Common myeloid progenitor, CD34-positive (primary cell): ENCODE results near the gene PHF12.

ENCODE experiments used
- CTCF ChIA-PET: fragments of 350-600 bp; sonication (Branson Sonifier 250); formaldehyde crosslinking; loops from one replicate; lab custom pipeline; 2021; ENCODE audit warnings: antibody characterized with exemption; lab: Charles Lee
- POLR2A ChIA-PET: fragments of 350-600 bp; sonication (Branson Sonifier 250); formaldehyde crosslinking; loops from one replicate; lab custom pipeline; 2021; ENCODE audit warnings: antibody characterized with exemption; lab: Charles Lee
- DNase-seq, 3 donors: peaks; one replicate each; pipeline versions ENCODE4 v3.0.0 to v3.0.0-alpha.2; 2013
- H3K27ac ChIP-seq, 2 experiments: 1 replicate in 1 of 2; 2 replicates in 1 of 2; pipeline ENCODE4 v1.7.0; 2013; ENCODE audit warnings: inconsistent platforms in 2 of 2, low read length in 2 of 2, mild to moderate bottlenecking in 2 of 2, low read depth in 1 of 2, moderate library complexity in 1 of 2; ENCODE audit not compliant: severe bottlenecking in 2 of 2, insufficient read depth in 1 of 2, poor library complexity in 1 of 2
- H3K27me3 ChIP-seq, 5 experiments: replicated peaks in 2 of 5; 1 replicate in 3 of 5; 2 replicates in 2 of 5; pipeline versions ENCODE4 v1.6.1 to v1.7.0; 2013; ENCODE audit warnings: low read length in 4 of 5, mild to moderate bottlenecking in 2 of 5, moderate library complexity in 2 of 5, inconsistent platforms in 1 of 5; ENCODE audit not compliant: insufficient read depth in 5 of 5, control insufficient read depth in 4 of 5
- H3K36me3 ChIP-seq, 4 experiments: 1 replicate in 2 of 4; 2 replicates in 2 of 4; pipeline versions ENCODE4 v1.6.1 to v1.7.0; 2013; ENCODE audit warnings: low read length in 3 of 4, control low read depth in 1 of 4, mild to moderate bottlenecking in 1 of 4; ENCODE audit not compliant: control insufficient read depth in 4 of 4, insufficient read depth in 4 of 4
- H3K4me1 ChIP-seq, 4 experiments: 1 replicate in 3 of 4; 2 replicates in 1 of 4; pipeline versions ENCODE4 v1.6.1 to v1.7.1; 2013; ENCODE audit warnings: low read length in 3 of 4, mild to moderate bottlenecking in 3 of 4, control low read depth in 1 of 4, inconsistent platforms in 1 of 4, moderate library complexity in 1 of 4; ENCODE audit not compliant: control insufficient read depth in 4 of 4, insufficient read depth in 4 of 4; ENCODE audit errors: control extremely low read depth in 1 of 4
- H3K4me3 ChIP-seq, 7 experiments: 1 replicate in 4 of 7; 2 replicates in 3 of 7; pipeline versions ENCODE4 v1.5.1 to v1.7.0; 2013; ENCODE audit warnings: mild to moderate bottlenecking in 7 of 7, low read length in 6 of 7, moderate library complexity in 6 of 7, inconsistent platforms in 2 of 7, low read depth in 2 of 7, control low read depth in 1 of 7; ENCODE audit not compliant: insufficient read depth in 4 of 7, control insufficient read depth in 1 of 7; ENCODE audit errors: extremely low read depth in 1 of 7
- H3K9me3 ChIP-seq, 5 experiments: 1 replicate in 4 of 5; 2 replicates in 1 of 5; pipeline versions ENCODE4 v1.6.1 to v1.7.1; 2013; ENCODE audit warnings: low read length in 4 of 5, mild to moderate bottlenecking in 2 of 5, inconsistent platforms in 1 of 5, low read depth in 1 of 5, moderate library complexity in 1 of 5; ENCODE audit not compliant: control insufficient read depth in 4 of 5, insufficient read depth in 2 of 5; ENCODE audit errors: control extremely low read depth in 1 of 5
- WGBS: methylation state at CpG from one replicate; pipeline ENCODE4 v1.1.5; 2013; ENCODE audit not compliant: insufficient coverage; 5-methylcytosine and 5-hydroxymethylcytosine counted together

Gene PHF12

GRCh38 chr17:28975646-28976045 lies 24.3 kb upstream of the PHF12 start:
- CTCF ChIA-PET: interaction anchor here (0.8 to 1.1 kb wide), 2 partner anchors 10 to 144 kb away, joined by 3 to 7 read pairs; no protein-coding TSS in a partner anchor
- POLR2A ChIA-PET: no interaction called here
- H3K4me3 ChIP-seq: no peak overlapping the region
- H3K4me1 ChIP-seq: no peaks in the 10 kb centered on the region
- WGBS: 90% methylated on average over 5 of the region's 5 CpGs
- H3K36me3 ChIP-seq: no peaks in the 10 kb centered on the region
- peaks cover 0 to 5% (median 0%) of the 10 kb centered on the region in 5 experiments for H3K27me3 ChIP-seq
- DNase-seq: no peak
- H3K9me3 ChIP-seq: no peaks in the 10 kb centered on the region
- no peak overlapping the region for H3K27ac ChIP-seq

GRCh38 chr17:28975031-28975430 lies 23.7 kb upstream of the PHF12 start:
- WGBS: 90% methylated on average over 2 of the region's 2 CpGs
- no peaks in the 10 kb centered on the region for H3K9me3 ChIP-seq
- H3K4me1 ChIP-seq: no peaks in the 10 kb centered on the region
- H3K27me3 ChIP-seq: peaks cover 0 to 5% (median 0%) of the 10 kb centered on the region in 5 experiments
- ChIA-PET CTCF (interaction anchor here (0.8 to 1.1 kb wide), 2 partner anchors 10 to 145 kb away, joined by 3 to 7 read pairs; no protein-coding TSS in a partner anchor), POLR2A (no interaction called here)
- DNase-seq: no peak
- no peaks in the 10 kb centered on the region for H3K36me3 ChIP-seq
- no peak overlapping the region for H3K27ac ChIP-seq
- no peak overlapping the region for H3K4me3 ChIP-seq

- Histone ChIP-seq H3K27me3 (peaks cover 0 to 5% (median 0%) of the 10 kb centered on the region in 5 experiments), H3K9me3 (no peaks in the 10 kb centered on the region), H3K4me1 (no peaks in the 10 kb centered on the region), H3K27ac (no peak overlapping the region), H3K4me3 (no peak overlapping the region), H3K36me3 (no peaks in the 10 kb centered on the region)
- POLR2A ChIA-PET: no interaction called here
- 89% methylated on average over 4 of the region's 4 CpGs for WGBS
- CTCF ChIA-PET: interaction anchor here (0.7 to 2.0 kb wide), 4 partner anchors 10 to 142 kb away, joined by 3 to 16 read pairs (median 4); no protein-coding TSS in a partner anchor
- no peak for DNase-seq
Measured at GRCh38 chr17:28974451-28974850, 23.1 kb upstream of the PHF12 start.

- WGBS: 100% methylated on average over 2 of the region's 2 CpGs
- POLR2A ChIA-PET: interaction anchor here (1.0 kb wide), 1 partner anchor 12 kb away, joined by 3 read pairs; no protein-coding TSS in a partner anchor
- H3K36me3 ChIP-seq: no peaks in the 10 kb centered on the region
- no peak overlapping the region for H3K27ac ChIP-seq
- CTCF ChIA-PET: interaction anchor here (0.7 to 2.0 kb wide), 9 partner anchors 9 to 151 kb away, joined by 3 to 16 read pairs (median 3); no protein-coding TSS in a partner anchor
- peaks cover 0 to 7% (median 0%) of the 10 kb centered on the region in 5 experiments for H3K27me3 ChIP-seq
- no peaks in the 10 kb centered on the region for H3K9me3 ChIP-seq
- no peak for DNase-seq
- H3K4me1 ChIP-seq: no peaks in the 10 kb centered on the region
- H3K4me3 ChIP-seq: no peak overlapping the region
Measured at GRCh38 chr17:28973425-28973824, 22.1 kb upstream of the PHF12 start.

GRCh38 chr17:28972437-28972836 lies 21.1 kb upstream of the PHF12 start:
- Histone ChIP-seq H3K4me1 (peaks cover 0 to 1% (median 0%) of the 10 kb centered on the region in 4 experiments), H3K9me3 (no peaks in the 10 kb centered on the region), H3K27me3 (peaks cover 0 to 5% (median 0%) of the 10 kb centered on the region in 5 experiments), H3K4me3 (no peak overlapping the region), H3K27ac (no peak overlapping the region), H3K36me3 (no peaks in the 10 kb centered on the region)
- ChIA-PET POLR2A (no interaction called here), CTCF (interaction anchor here (1.0 to 1.6 kb wide), 5 partner anchors 9 to 152 kb away, joined by 3 to 4 read pairs (median 3); no protein-coding TSS in a partner anchor)
- 93% methylated on average over 10 of the region's 10 CpGs for WGBS
- no peak for DNase-seq

- no peak for DNase-seq
- ChIA-PET CTCF (no interaction called here), POLR2A (no interaction called here)
- no peaks in the 10 kb centered on the region for H3K36me3 ChIP-seq
- no peak overlapping the region for H3K4me3 ChIP-seq
- H3K9me3 ChIP-seq: no peaks in the 10 kb centered on the region
- peaks cover 0 to 10% (median 1%) of the 10 kb centered on the region in 4 experiments for H3K4me1 ChIP-seq
- H3K27ac ChIP-seq: no peak overlapping the region
- WGBS: 84% methylated on average over 6 of the region's 6 CpGs
- peaks cover 0 to 5% (median 0%) of the 10 kb centered on the region in 5 experiments for H3K27me3 ChIP-seq
Measured at GRCh38 chr17:28970879-28971278, 19.6 kb upstream of the PHF12 start.

- no peaks in the 10 kb centered on the region for H3K9me3 ChIP-seq
- no peak for DNase-seq
- no peaks in the 10 kb centered on the region for H3K36me3 ChIP-seq
- no peak overlapping the region for H3K27ac ChIP-seq
- no peak overlapping the region for H3K4me3 ChIP-seq
- H3K4me1 ChIP-seq: peaks cover 0 to 10% (median 1%) of the 10 kb centered on the region in 4 experiments
- POLR2A ChIA-PET: no interaction called here
- 86% methylated on average over 5 of the region's 12 CpGs for WGBS
- peaks cover 0 to 5% (median 0%) of the 10 kb centered on the region in 5 experiments for H3K27me3 ChIP-seq
- CTCF ChIA-PET: interaction anchor here (0.8 to 3.1 kb wide), 6 partner anchors 10 to 250 kb away, joined by 3 to 16 read pairs (median 4); no protein-coding TSS in a partner anchor
Measured at GRCh38 chr17:28969706-28970393, 18.5 kb upstream of the PHF12 start.
